ENCODE results near the gene KANSL1L. TPM values are rescaled to one million over a fixed set of nuclear protein-coding genes. Genes with fewer than 3 reads are reported as not detected.

Gene KANSL1L
- total RNA-seq, 5 donors from 2014 or later (not counting 1 experiment from before 2014, with no cell fraction given), result 5.1 to 16.0 (median 12.0) TPM

GRCh38 chr2:210003359-210003758 lies 167.8 kb downstream of the KANSL1L start:
- Mint-ChIP-seq H3K36me3 (peaks cover 26% of the 10 kb centered on the region), H3K4me3 (peak overlapping the region; percentile 96 to 97 (median 97)), H3K27ac (peak overlapping the region; percentile 92 to 94), H3K4me1 (peaks cover 57 to 73% (median 71%) of the 10 kb centered on the region in 3 donors), H3K9me3 (no peaks in the 10 kb centered on the region), H3K27me3 (no peaks in the 10 kb centered on the region)
- Histone ChIP-seq H3K27me3 (replicated peaks in 1 of 2; ENCODE audit: control insufficient read depth in 2 of 2, extremely low read depth in 1 of 2, insufficient read depth in 2 of 2, low read length in 1 of 2) (no peaks in the 10 kb centered on the region), H3K4me1 (ENCODE audit: control insufficient read depth in 1 of 2, extremely low read depth in 1 of 2, insufficient read depth in 2 of 2, low read length in 2 of 2) (peaks cover 19 to 20% of the 10 kb centered on the region in 2 experiments), H3K27ac (ENCODE audit: low read length) (no peak overlapping the region), H3K9me3 (no peaks in the 10 kb centered on the region), H3K4me3 (ENCODE audit: control insufficient read depth in 1 of 2, extremely low read depth in 1 of 2, low read length in 1 of 2) (peak overlapping the region; percentile 74 to 89), H3K36me3 (ENCODE audit: control insufficient read depth in 2 of 2, extremely low read depth in 1 of 2, insufficient read depth in 1 of 2, low read length in 1 of 2) (peaks cover 2 to 18% of the 10 kb centered on the region in 2 donors)
- ChIA-PET POLR2A (no interaction called here), CTCF (no interaction called here)
- DNase-seq (no peak), ATAC-seq (replicated peaks in 1 of 4) (no peak)
- WGBS (ENCODE audit: insufficient coverage), result no CpG with 5 or more reads among the region's 2 CpGs

GRCh38 chr2:210002158-210003157 lies 168.8 kb downstream of the KANSL1L start, which contains the start of gene RPE:
RPE (plus strand) TSS chr2:210002638; CDS start chr2:210002662, 24 bp downstream.
- Histone ChIP-seq H3K4me1 (ENCODE audit: control insufficient read depth in 1 of 2, extremely low read depth in 1 of 2, insufficient read depth in 2 of 2, low read length in 2 of 2) (peaks cover 19 to 20% of the 10 kb centered on the region in 2 experiments), H3K27me3 (replicated peaks in 1 of 2; ENCODE audit: control insufficient read depth in 2 of 2, extremely low read depth in 1 of 2, insufficient read depth in 2 of 2, low read length in 1 of 2) (no peaks in the 10 kb centered on the region), H3K9me3 (no peaks in the 10 kb centered on the region), H3K27ac (ENCODE audit: low read length) (peak within 1 kb of the TSS; percentile 81), H3K36me3 (ENCODE audit: control insufficient read depth in 2 of 2, extremely low read depth in 1 of 2, insufficient read depth in 1 of 2, low read length in 1 of 2) (peaks cover 2 to 11% of the 10 kb centered on the region in 2 donors), H3K4me3 (ENCODE audit: control insufficient read depth in 1 of 2, extremely low read depth in 1 of 2, low read length in 1 of 2) (peak within 1 kb of the TSS; percentile 74 to 89)
- H3K4me3 Mint-ChIP-seq, result peak within 1 kb of the TSS; percentile 96 to 97 (median 97)
- WGBS (ENCODE audit: insufficient coverage), result under 1% methylated on average over 38 of the region's 58 CpGs
- ATAC-seq (replicated peaks in 1 of 4) (peak; percentile 99), DNase-seq (peak; percentile 90 to 99 (median 96))
- CTCF ChIA-PET, result interaction anchor here (0.5 to 0.6 kb wide), 2 partner anchors 9 to 194 kb away, joined by 3 to 4 read pairs; no protein-coding TSS in a partner anchor
- H3K27me3 Mint-ChIP-seq, result no peaks in the 10 kb centered on the region
- no peaks in the 10 kb centered on the region for H3K9me3 Mint-ChIP-seq
- POLR2A ChIA-PET, result no interaction called here
- H3K27ac Mint-ChIP-seq, result peak within 1 kb of the TSS; percentile 92 to 94
- peaks cover 21% of the 10 kb centered on the region for H3K36me3 Mint-ChIP-seq
- H3K4me1 Mint-ChIP-seq, result peaks cover 49 to 65% (median 64%) of the 10 kb centered on the region in 3 donors

- H3K27ac ChIP-seq (ENCODE audit: low read length), result no peak overlapping the region
- no peaks in the 10 kb centered on the region for H3K27me3 Mint-ChIP-seq
- H3K27me3 ChIP-seq (replicated peaks in 1 of 2; ENCODE audit: control insufficient read depth in 2 of 2, extremely low read depth in 1 of 2, insufficient read depth in 2 of 2, low read length in 1 of 2), result no peaks in the 10 kb centered on the region
- peaks cover 13% of the 10 kb centered on the region for H3K36me3 Mint-ChIP-seq
- ATAC-seq (replicated peaks in 1 of 4), result no peak
- peak overlapping the region in 1 of 3 donors; percentile 97 for H3K4me3 Mint-ChIP-seq
- peaks cover 2 to 4% of the 10 kb centered on the region in 2 donors for H3K36me3 ChIP-seq (ENCODE audit: control insufficient read depth in 2 of 2, extremely low read depth in 1 of 2, insufficient read depth in 1 of 2, low read length in 1 of 2)
- WGBS (ENCODE audit: insufficient coverage), result 98% methylated on average over 30 of the region's 32 CpGs
- no peak overlapping the region for H3K27ac Mint-ChIP-seq
- no peaks in the 10 kb centered on the region for H3K9me3 ChIP-seq
- CTCF ChIA-PET, result interaction anchor here in 1 of 2 donors (0.5 kb wide), 1 partner anchor 1692 kb away, joined by 3 read pairs; no protein-coding TSS in a partner anchor
- H3K4me1 Mint-ChIP-seq, result peaks cover 31 to 47% (median 47%) of the 10 kb centered on the region in 3 donors
- no peak overlapping the region for H3K4me3 ChIP-seq (ENCODE audit: control insufficient read depth in 1 of 2, extremely low read depth in 1 of 2, low read length in 1 of 2)
- POLR2A ChIA-PET, result no interaction called here
- H3K9me3 Mint-ChIP-seq, result no peaks in the 10 kb centered on the region
- H3K4me1 ChIP-seq (ENCODE audit: control insufficient read depth in 1 of 2, extremely low read depth in 1 of 2, insufficient read depth in 2 of 2, low read length in 2 of 2), result peaks cover 18 to 20% of the 10 kb centered on the region in 2 experiments
- DNase-seq, result no peak
These were observed 170.5 kb downstream of the KANSL1L start for GRCh38 chr2:210000464-210001324.

GRCh38 chr2:209998596-209998995 lies 172.6 kb downstream of the KANSL1L start:
- H3K27me3 Mint-ChIP-seq, result peaks cover 0 to 6% of the 10 kb centered on the region in 2 donors
- H3K4me3 ChIP-seq (ENCODE audit: control insufficient read depth in 1 of 2, extremely low read depth in 1 of 2, low read length in 1 of 2), result no peak overlapping the region
- peaks cover 5% of the 10 kb centered on the region for H3K36me3 Mint-ChIP-seq
- H3K27ac ChIP-seq (ENCODE audit: low read length), result no peak overlapping the region
- no CpG with 5 or more reads among the region's 1 CpG for WGBS (ENCODE audit: insufficient coverage)
- H3K4me1 ChIP-seq (ENCODE audit: control insufficient read depth in 1 of 2, extremely low read depth in 1 of 2, insufficient read depth in 2 of 2, low read length in 2 of 2), result peaks cover 11 to 12% of the 10 kb centered on the region in 2 experiments
- H3K27me3 ChIP-seq (replicated peaks in 1 of 2; ENCODE audit: control insufficient read depth in 2 of 2, extremely low read depth in 1 of 2, insufficient read depth in 2 of 2, low read length in 1 of 2), result peaks cover 0 to 3% of the 10 kb centered on the region in 2 experiments
- H3K9me3 ChIP-seq, result no peaks in the 10 kb centered on the region
- no peaks in the 10 kb centered on the region for H3K9me3 Mint-ChIP-seq
- H3K4me3 Mint-ChIP-seq, result no peak overlapping the region
- no peak overlapping the region for H3K27ac Mint-ChIP-seq
- DNase-seq (no peak), ATAC-seq (replicated peaks in 1 of 4) (no peak)
- H3K4me1 Mint-ChIP-seq, result peaks cover 13 to 27% (median 26%) of the 10 kb centered on the region in 3 donors
- POLR2A ChIA-PET, result no interaction called here
- no peaks in the 10 kb centered on the region for H3K36me3 ChIP-seq (ENCODE audit: control insufficient read depth in 2 of 2, extremely low read depth in 1 of 2, insufficient read depth in 1 of 2, low read length in 1 of 2)
- CTCF ChIA-PET, result interaction anchor here (0.6 to 0.7 kb wide), 3 partner anchors 18 to 176 kb away, joined by 3 to 5 read pairs (median 3); no protein-coding TSS in a partner anchor

GRCh38 chr2:209993968-209994367 lies 177.2 kb downstream of the KANSL1L start:
- Mint-ChIP-seq H3K9me3 (no peaks in the 10 kb centered on the region), H3K4me3 (no peak overlapping the region), H3K4me1 (no peaks in the 10 kb centered on the region), H3K27me3 (peaks cover 7 to 15% of the 10 kb centered on the region in 2 donors), H3K36me3 (no peaks in the 10 kb centered on the region), H3K27ac (no peak overlapping the region)
- Histone ChIP-seq H3K4me1 (ENCODE audit: control insufficient read depth in 1 of 2, extremely low read depth in 1 of 2, insufficient read depth in 2 of 2, low read length in 2 of 2) (no peaks in the 10 kb centered on the region), H3K4me3 (ENCODE audit: control insufficient read depth in 1 of 2, extremely low read depth in 1 of 2, low read length in 1 of 2) (no peak overlapping the region), H3K27ac (ENCODE audit: low read length) (no peak overlapping the region), H3K36me3 (ENCODE audit: control insufficient read depth in 2 of 2, extremely low read depth in 1 of 2, insufficient read depth in 1 of 2, low read length in 1 of 2) (no peaks in the 10 kb centered on the region), H3K27me3 (replicated peaks in 1 of 2; ENCODE audit: control insufficient read depth in 2 of 2, extremely low read depth in 1 of 2, insufficient read depth in 2 of 2, low read length in 1 of 2) (peaks cover 0 to 3% of the 10 kb centered on the region in 2 experiments), H3K9me3 (no peaks in the 10 kb centered on the region)
- ChIA-PET CTCF (interaction anchor here in 1 of 2 donors (0.6 kb wide), 1 partner anchor 156 kb away, joined by 3 read pairs; no protein-coding TSS in a partner anchor), POLR2A (no interaction called here)
- WGBS (ENCODE audit: insufficient coverage), result 90% methylated on average over 8 of the region's 9 CpGs
- ATAC-seq (replicated peaks in 1 of 4) (no peak), DNase-seq (no peak)

Measured in T-cell (primary cell).